Endothelial cell of umbilical vein (primary cell): ENCODE measurements around the gene RAP1GAP2. TPM values are rescaled to one million over a fixed set of nuclear protein-coding genes. Genes with fewer than 3 reads are reported as not detected.

Experiments
- BruUV-seq: library from RNA; stranded (reverse); fragments of 400-500 nt; replicated peaks from 2 replicates; lab custom pipeline; 2021; lab: Mats Ljungman, UMichigan
- CTCF ChIA-PET: fragments of 300-600, 350-600 bp; sonication (Branson Sonifier 250); formaldehyde crosslinking; loops from one replicate; lab custom pipeline; 2021; ENCODE audit warnings: antibody characterized with exemption, inconsistent platforms; lab: Charles Lee
- POLR2A ChIA-PET: fragments of 300-600, 350-600 bp; sonication (Branson Sonifier 250); formaldehyde crosslinking; loops from one replicate; lab custom pipeline; 2021; ENCODE audit warnings: antibody characterized with exemption, inconsistent platforms; lab: Charles Lee
- DNase-seq: peaks from one replicate; pipeline ENCODE4 v3.0.0-alpha.2; 2011; ENCODE audit warnings: low read depth, low spot score
- FAIRE-seq: peaks from 2 replicates; lab custom pipeline; 2011; peaks lifted over from hg19 to GRCh38; lab: Jason Lieb, UNC
- H2AFZ ChIP-seq: 2 replicates; pipeline ENCODE4 v1.6.0; 2012; ENCODE audit warnings: low read depth, low read length, control low read depth, inconsistent platforms
- H3K27ac ChIP-seq: 2 replicates; pipeline ENCODE4 v1.5.1; 2011; ENCODE audit warnings: low read depth, mild to moderate bottlenecking, control low read depth, low read length, moderate library complexity; ENCODE audit not compliant: insufficient read depth
- H3K27me3 ChIP-seq, 2 experiments: 2 replicates each; pipeline versions ENCODE4 v1.6.0 to v1.6.1; 2011; ENCODE audit warnings: low read length in 2 of 2, mixed read lengths in 1 of 2; ENCODE audit not compliant: control insufficient read depth in 2 of 2, insufficient read depth in 2 of 2
- H3K36me3 ChIP-seq, 2 experiments: 2 replicates in 1 of 2; 3 replicates in 1 of 2; pipeline ENCODE4 v1.5.1; 2011; ENCODE audit warnings: low read length in 2 of 2, mild to moderate bottlenecking in 1 of 2, moderate library complexity in 1 of 2; ENCODE audit not compliant: control insufficient read depth in 2 of 2, insufficient read depth in 2 of 2; ENCODE audit errors: extremely low read depth in 1 of 2
- H3K4me1 ChIP-seq: 3 replicates; pipeline ENCODE4 v1.5.1; 2011; ENCODE audit warnings: mild to moderate bottlenecking, low read length; ENCODE audit not compliant: control insufficient read depth, insufficient read depth; ENCODE audit errors: extremely low read depth
- H3K4me2 ChIP-seq: 2 replicates; pipeline ENCODE4 v1.6.1; 2011; ENCODE audit warnings: low read length, control low read depth, mixed read lengths; ENCODE audit not compliant: insufficient read depth
- H3K4me3 ChIP-seq, 3 experiments: fragments of 200-600 bp in 1 of 3; sonication (generic), shearing (Covaris generic) in 1 of 3; replicated peaks in 1 of 3; 2 replicates each; pipeline ENCODE4 v1.5.1; 2011 to 2016; ENCODE audit warnings: control low read depth in 3 of 3, low read length in 3 of 3, mild to moderate bottlenecking in 2 of 3, inconsistent platforms in 1 of 3, low read depth in 1 of 3, moderate library complexity in 1 of 3; ENCODE audit not compliant: insufficient read depth in 1 of 3
- H3K79me2 ChIP-seq: 2 replicates; pipeline ENCODE4 v1.6.0; 2012; ENCODE audit warnings: low read length, inconsistent platforms; ENCODE audit not compliant: control insufficient read depth, insufficient read depth
- H3K9ac ChIP-seq: replicated peaks from 2 replicates; pipeline ENCODE3; 2011; ENCODE audit warnings: low read length, control low read depth; ENCODE audit not compliant: insufficient read depth; ENCODE audit errors: extremely low read depth
- H3K9me1 ChIP-seq: replicated peaks from 3 replicates; pipeline ENCODE4 v1.6.0; 2011; ENCODE audit warnings: mild to moderate bottlenecking, low read length; ENCODE audit not compliant: control insufficient read depth, insufficient read depth; ENCODE audit errors: extremely low read depth
- H3K9me3 ChIP-seq: replicated peaks from 2 replicates; pipeline ENCODE4 v1.5.1; 2012; ENCODE audit warnings: low read length, inconsistent platforms; ENCODE audit not compliant: control insufficient read depth, insufficient read depth
- H4K20me1 ChIP-seq: replicated peaks from 2 replicates; pipeline ENCODE3; 2011; ENCODE audit warnings: mild to moderate bottlenecking, low read length; ENCODE audit not compliant: control insufficient read depth, insufficient read depth; ENCODE audit errors: extremely low read depth
- CTCF ChIP-seq, 2 donors: IDR thresholded peaks; 1 replicate in 1 of 2; 2 replicates in 1 of 2; pipeline ENCODE4 v1.5.1; 2011; ENCODE audit warnings: low read length in 2 of 2, mild to moderate bottlenecking in 2 of 2, moderate library complexity in 2 of 2, control low read depth in 1 of 2, inconsistent platforms in 1 of 2, low read depth in 1 of 2; ENCODE audit not compliant: insufficient read depth in 1 of 2; ENCODE audit errors: extremely low read depth in 1 of 2
- EZH2 ChIP-seq: IDR thresholded peaks from 2 replicates; pipeline ENCODE4 v1.6.1; 2012; ENCODE audit warnings: borderline replicate concordance, low read depth, mild to moderate bottlenecking, moderate library complexity, low read length, inconsistent platforms; ENCODE audit not compliant: severe bottlenecking
- FOS ChIP-seq: IDR thresholded peaks from 2 replicates; pipeline ENCODE4 v1.6.1; 2011; ENCODE audit warnings: mild to moderate bottlenecking, low read length, moderate library complexity, borderline replicate concordance; ENCODE audit not compliant: insufficient read depth
- GATA2 ChIP-seq: IDR thresholded peaks from 2 replicates; pipeline ENCODE4 v1.7.0; 2011; ENCODE audit warnings: low read depth, mild to moderate bottlenecking, moderate library complexity, mixed read lengths, low read length; ENCODE audit not compliant: insufficient read length, insufficient read depth
- JUN ChIP-seq: IDR thresholded peaks from 2 replicates; pipeline ENCODE4 v1.6.1; 2011; ENCODE audit warnings: borderline replicate concordance, low read depth; ENCODE audit not compliant: insufficient read length, insufficient read depth
- MAX ChIP-seq: IDR thresholded peaks from 2 replicates; pipeline ENCODE4 v1.6.1; 2011; ENCODE audit not compliant: insufficient read depth, insufficient read length
- MYC ChIP-seq: IDR thresholded peaks from one replicate; pipeline ENCODE4 v1.6.1; 2011; ENCODE audit warnings: mild to moderate bottlenecking, low read depth, low read length
- POLR2A ChIP-seq: IDR thresholded peaks from 2 replicates; pipeline ENCODE4 v1.6.1; 2012; ENCODE audit warnings: low read depth, mild to moderate bottlenecking, control low read depth, low read length
- POLR2AphosphoS5 ChIP-seq: IDR thresholded peaks from 2 replicates; pipeline ENCODE4 v1.6.1; 2012; ENCODE audit warnings: low read depth, mild to moderate bottlenecking, control low read depth, low read length, moderate library complexity; ENCODE audit not compliant: insufficient read depth
- dilution Hi-C: fragments of 300-500 bp; cut with MboI; formaldehyde crosslinking; loops from one replicate; pipeline ENCODE4 v1.15.0; 2019; ENCODE audit warnings: low sequenced_read_pairs; ENCODE audit not compliant: extremely low pct_ligation_motif_present
- intact Hi-C: fragments of 100-400 bp; cut with micrococcal nuclease; formaldehyde crosslinking; loops from one replicate; pipeline ENCODE4 v1.10.0; 2022
- polyA plus RNA-seq, 4 experiments: library from polyadenylated mRNA; depleted of rRNA in 3 of 4; stranded (reverse) in 3 of 4; unstranded in 1 of 4; fragments of >200 nt; gene quantifications; 2 replicates each; pipeline versions ENCODE4 v1.2.1 to v1.2.3, GENCODE V29; 2011 to 2012; ENCODE audit warnings: missing spikeins in 1 of 4
- total RNA-seq: library from RNA; stranded (reverse); gene quantifications from 2 replicates; pipeline ENCODE4 v1.2.3, GENCODE V29; 2021

Gene RAP1GAP2
- total and polyA plus RNA-seq, 2 donors (not counting 3 experiments of a cell fraction or from before 2014, with no cell fraction given): 1.4 to 3.6 TPM

- intact Hi-C loops: no loop called here
- ChIA-PET CTCF (interaction anchor here (0.9 kb wide), 1 partner anchor 27 kb away, joined by 3 read pairs; no protein-coding TSS in a partner anchor), POLR2A (interaction anchor here (0.6 kb wide), 1 partner anchor 79 kb away, joined by 5 read pairs; no protein-coding TSS in a partner anchor)
- DNase-seq (no peak), FAIRE-seq (no peak)
- Histone ChIP-seq H3K4me3 (no peak overlapping the region), H3K79me2 (no peaks in the 10 kb centered on the region), H3K9me1 (no peaks in the 10 kb centered on the region), H3K9ac (no peak overlapping the region), H3K27me3 (peaks cover 2 to 9% of the 10 kb centered on the region in 2 experiments), H3K4me1 (peaks cover 11% of the 10 kb centered on the region), H4K20me1 (no peaks in the 10 kb centered on the region), H2AFZ (no peak overlapping the region), H3K36me3 (no peaks in the 10 kb centered on the region), H3K4me2 (no peak overlapping the region), H3K9me3 (no peaks in the 10 kb centered on the region), H3K27ac (no peak overlapping the region)
- BruUV-seq: no TSS peak
- dilution Hi-C loops: no loop called here
- TF ChIP-seq JUN (no peak), CTCF (IDR thresholded peaks at IDR 0.05; ENCODE audit: extremely low read depth in 1 of 2, insufficient read depth in 1 of 2, low read depth in 1 of 2, low read length in 2 of 2) (no peak), EZH2 (no peak), MAX (no peak), GATA2 (no peak), POLR2A (no peak), FOS (no peak), POLR2AphosphoS5 (no peak), MYC (no peak)
Observed at GRCh38 chr17:2964370-2964769, 168.1 kb downstream of the RAP1GAP2 start.
